DMS53 treated with DMSO at 0.1 percent for 48 hours (cell line): ENCODE results near the gene RALA.
"Not testable (repeated sequence)": the region's sequence is repeated elsewhere in the genome, so short reads cannot be mapped to it uniquely, and the experiment has no call there.

Experiments
- DNase-seq: peaks from one replicate; lab custom pipeline; 2025; ENCODE audit not compliant: unreplicated experiment; lab: John Stamatoyannopoulos, UW

RALA gene

GRCh38 chr7:39645482-39646407, 22.4 kb downstream of the RALA start:
- no peak for DNase-seq

GRCh38 chr7:39647816-39648215, 24.4 kb downstream of the RALA start:
- no peak for DNase-seq

DNA sequence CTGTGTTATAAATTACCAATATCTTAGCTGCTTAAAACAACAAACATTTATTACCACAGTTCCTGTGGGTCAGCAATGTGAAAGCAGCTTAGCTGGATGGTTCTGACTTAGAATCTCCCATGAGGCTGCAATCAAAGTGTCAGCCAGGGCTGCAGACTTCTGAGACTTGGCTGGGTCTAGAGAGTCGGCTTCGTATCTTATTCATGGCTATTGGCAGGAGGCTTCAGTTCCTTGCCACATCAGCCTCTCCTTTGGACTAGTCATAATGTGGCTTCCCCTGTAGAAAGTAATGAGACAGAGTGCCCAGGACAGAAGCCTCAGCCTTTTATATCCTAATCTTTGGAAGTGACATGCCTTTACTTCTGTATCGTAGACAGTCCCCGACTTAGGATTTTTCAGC, 27.3 kb downstream of the RALA start:
- DNase-seq: no peak

- DNase-seq: no peak
These were observed 27.9 kb downstream of the RALA start for GRCh38 chr7:39651265-39651664.

GRCh38 chr7:39656415-39656814, 33.0 kb downstream of the RALA start:
- DNase-seq: no peak

- no peak for DNase-seq
These were observed 36.1 kb downstream of the RALA start for GRCh38 chr7:39659356-39660013.

GRCh38 chr7:39661960-39662359, 38.6 kb downstream of the RALA start:
- no peak for DNase-seq

DNA sequence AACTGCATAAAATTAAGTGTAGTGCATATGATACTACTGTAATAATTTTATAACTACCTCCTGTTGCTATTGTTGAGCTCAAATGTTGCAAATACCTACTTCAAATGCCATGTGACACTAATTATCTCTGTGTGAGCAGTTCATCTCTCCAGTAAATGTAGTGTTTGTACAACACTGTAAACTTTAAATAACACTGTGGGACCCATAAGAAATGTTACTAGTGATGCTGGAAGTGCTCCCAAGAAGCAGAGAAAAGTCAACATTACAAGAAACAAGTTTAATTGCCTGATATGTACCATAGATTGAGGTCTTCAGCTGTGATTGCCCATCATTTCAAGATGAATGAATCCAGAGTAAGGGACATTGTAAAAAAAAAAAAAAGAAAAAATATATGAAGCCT, 39.9 kb downstream of the RALA start:
- no peak for DNase-seq

GRCh38 chr7:39664057-39664456, 40.7 kb downstream of the RALA start:
- no peak for DNase-seq

- no peak for DNase-seq
These were observed 41.2 kb downstream of the RALA start for GRCh38 chr7:39664585-39664984.

DNA sequence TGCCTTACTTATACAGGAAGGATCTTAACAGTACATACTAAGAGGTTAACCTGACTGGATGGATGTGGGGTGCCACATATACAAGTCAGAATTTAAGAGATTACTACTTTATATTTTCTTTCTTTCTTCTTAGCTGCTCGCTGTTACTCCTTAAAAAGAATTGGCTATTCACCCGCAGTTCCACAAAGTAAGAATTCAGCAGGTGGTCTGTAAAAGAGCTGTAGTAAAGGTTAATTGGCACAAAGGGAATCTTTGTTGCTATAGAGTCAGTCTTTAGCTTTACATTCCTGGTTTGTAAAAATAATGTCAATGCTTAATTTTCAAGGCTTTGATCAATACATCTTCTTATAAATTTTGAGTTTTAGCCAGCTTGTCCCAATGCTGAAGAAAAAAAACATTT, 43.2 kb downstream of the RALA start:
- no peak for DNase-seq

- DNase-seq: no peak
These were observed 44.1 kb downstream of the RALA start for GRCh38 chr7:39667341-39667923.

GRCh38 chr7:39668280-39668679, 44.9 kb downstream of the RALA start:
- DNase-seq: not testable (repeated sequence)

DNA sequence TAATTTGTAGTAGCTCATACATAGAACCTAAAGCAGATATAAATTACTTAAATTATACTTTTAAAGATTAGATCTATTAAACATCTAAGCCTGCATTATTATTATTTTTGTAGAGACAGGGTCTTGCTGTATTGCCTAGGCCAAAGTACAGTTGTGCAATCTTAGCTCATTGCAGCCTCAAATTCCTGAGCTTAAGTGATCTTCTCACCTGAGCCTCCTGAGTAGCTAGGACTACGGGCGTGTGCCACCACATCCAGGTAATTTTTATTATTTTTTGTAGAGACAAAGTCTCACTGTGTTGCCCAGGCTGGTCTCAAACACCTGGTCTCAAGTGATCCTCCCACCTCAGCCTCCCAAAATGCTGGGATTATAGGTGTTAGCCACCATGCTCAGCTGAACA, 46.7 kb downstream of the RALA start:
- DNase-seq: no peak

- DNase-seq: no peak
These were observed 47.6 kb downstream of the RALA start for GRCh38 chr7:39670934-39671333.

- no peak for DNase-seq
These were observed 48.8 kb downstream of the RALA start for GRCh38 chr7:39672176-39672575.

GRCh38 chr7:39673868-39674267, 50.5 kb downstream of the RALA start:
- no peak for DNase-seq

DNA sequence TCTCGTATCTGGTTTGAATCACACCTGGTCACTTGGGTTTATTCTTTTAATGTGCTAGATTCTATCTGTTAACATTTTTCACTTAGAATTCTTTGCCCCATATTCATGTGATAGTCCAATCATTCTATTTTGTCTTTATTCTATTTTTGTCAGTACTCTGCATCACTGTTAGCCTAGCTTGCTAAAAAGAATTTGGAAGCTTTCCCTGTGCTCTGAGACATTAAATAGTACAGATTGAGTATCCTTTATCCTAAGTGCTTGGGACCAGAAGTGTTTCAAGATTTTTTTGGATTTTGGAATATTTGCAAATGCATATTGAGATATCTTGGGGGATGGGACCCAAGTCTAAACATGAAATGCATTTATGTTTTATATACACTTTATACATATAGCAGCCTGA, 51.0 kb downstream of the RALA start:
- DNase-seq: no peak

- DNase-seq: no peak
These were observed 53.0 kb downstream of the RALA start for GRCh38 chr7:39676346-39676745.

- no peak for DNase-seq
These were observed 55.7 kb downstream of the RALA start for GRCh38 chr7:39678930-39679709.

DNA sequence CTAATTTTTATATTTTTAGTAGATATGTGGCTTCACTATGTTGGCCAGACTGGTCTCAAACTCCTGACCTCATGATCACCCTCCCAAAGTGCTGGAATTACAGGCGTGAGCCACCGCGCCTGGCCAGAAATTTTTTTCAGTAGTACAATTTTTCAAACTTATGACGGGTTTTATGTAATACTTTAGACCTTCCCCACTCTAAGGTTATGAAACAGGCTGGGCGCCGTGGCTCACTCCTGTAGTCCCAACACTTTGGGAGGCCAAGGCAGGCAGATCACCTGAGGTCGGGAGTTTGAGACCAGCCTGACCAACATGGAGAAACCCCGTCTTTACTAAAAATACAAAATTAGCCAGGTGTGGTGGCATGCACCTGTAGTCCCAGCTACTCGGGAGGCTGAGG, 56.5 kb downstream of the RALA start:
- not testable (repeated sequence) for DNase-seq
